ENCODE measurements around the gene FCN1.
"Not testable (repeated sequence)": the region's sequence is repeated elsewhere in the genome, so short reads cannot be mapped to it uniquely, and the experiment has no call there.

Gene FCN1

DNA sequence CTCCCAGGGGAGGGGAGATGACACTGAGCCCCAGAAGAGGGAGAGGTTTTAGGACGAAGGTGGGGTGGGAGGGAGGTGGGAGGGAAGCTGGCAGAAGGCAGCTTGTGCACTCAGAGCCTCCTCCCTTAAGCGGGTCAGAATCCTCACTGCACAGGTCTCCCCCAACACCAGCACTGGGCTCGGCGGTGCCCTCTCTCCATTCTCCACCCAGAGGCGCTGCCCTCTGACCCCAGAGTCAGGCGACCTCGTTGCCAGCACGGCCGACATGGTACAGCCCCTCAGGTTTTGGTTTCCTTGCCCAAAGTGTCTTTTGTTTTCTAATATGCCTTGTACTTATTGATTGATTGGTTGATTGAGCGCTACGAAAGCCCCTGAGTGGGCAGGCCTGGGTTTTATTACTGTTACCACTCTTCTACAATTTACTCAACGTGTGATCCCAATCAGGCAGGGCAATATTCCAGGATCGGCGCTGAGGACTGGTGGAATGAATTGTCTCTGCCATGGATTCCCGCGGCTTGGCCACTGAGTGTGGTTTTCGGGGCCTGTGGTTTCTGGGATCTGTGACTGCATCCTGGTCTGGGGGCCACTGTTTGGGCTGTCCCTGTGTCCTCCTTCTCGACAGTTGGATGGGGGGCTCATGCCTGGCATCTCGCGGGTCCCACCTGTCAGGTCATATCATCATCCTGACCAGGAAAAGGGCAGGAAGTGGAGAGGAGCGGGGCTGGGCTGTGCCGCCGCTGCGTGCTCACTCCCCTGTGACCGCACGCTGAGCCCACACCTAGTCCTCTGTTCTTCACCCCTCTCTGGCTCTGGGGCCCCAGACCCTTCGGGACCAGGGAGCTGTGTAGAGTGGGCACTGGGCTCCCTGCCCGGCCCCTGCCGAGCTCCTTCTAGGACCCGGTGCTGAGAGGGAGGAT is 46.7 kb downstream of the FCN1 start:
- no peak for DNase-seq

DNA sequence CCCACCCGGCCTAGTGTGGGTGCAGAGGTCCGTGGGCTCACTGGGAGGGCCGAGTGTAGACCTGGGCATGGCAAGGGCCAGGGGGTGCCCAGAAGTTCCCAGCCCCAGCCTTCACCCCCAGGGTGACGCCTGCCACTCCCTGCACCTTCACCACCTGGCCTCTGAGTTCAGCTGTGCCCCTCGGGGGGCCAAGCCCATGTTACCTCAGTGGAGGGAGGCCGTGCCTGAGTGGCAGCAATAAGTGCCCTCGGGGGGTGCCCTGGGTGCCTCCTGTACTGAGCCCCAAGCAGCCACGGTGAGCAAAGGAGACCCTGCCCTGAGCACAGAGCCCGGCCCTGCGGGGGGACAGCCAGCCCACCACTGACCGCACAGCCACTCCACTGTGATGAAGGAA is 47.4 kb downstream of the FCN1 start:
- DNase-seq = no peak

DNA sequence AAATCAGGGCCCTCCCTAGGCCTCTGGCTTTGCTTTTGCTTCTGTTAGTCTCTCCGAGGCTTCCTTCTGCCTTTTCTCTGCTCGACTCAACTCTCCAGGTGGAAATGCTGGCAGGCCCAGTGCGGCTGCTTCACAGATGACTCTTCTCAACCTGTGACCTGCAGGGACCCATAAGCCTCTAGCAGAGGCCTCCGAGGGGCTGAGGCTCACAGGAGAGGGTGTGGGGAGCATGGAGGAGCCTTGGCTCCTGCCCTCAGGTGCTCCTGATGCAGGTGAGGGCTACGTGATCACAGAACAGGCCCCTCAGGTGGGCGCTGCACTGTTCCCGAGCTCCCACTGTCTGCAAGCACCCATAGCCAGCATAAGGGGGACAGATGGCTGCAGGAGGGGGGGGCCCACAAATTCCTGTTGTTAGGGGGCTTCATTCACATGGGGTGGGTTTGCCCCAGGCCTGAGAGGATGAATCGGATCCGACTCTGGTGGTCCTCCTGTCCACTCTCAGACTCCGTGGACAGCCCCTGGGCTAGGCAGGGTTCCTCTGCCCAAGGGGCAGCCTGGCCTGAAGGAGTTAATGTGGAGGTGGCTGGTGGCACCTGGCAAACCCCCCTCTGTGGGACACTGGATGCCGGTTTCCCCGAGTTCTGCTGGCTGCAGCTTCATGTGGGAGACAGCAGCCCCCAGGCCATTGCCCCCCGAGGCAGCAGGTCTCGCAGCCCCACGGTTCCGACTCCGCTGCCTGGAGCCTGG is 48.0 kb downstream of the FCN1 start:
- DNase-seq = no peak

DNA sequence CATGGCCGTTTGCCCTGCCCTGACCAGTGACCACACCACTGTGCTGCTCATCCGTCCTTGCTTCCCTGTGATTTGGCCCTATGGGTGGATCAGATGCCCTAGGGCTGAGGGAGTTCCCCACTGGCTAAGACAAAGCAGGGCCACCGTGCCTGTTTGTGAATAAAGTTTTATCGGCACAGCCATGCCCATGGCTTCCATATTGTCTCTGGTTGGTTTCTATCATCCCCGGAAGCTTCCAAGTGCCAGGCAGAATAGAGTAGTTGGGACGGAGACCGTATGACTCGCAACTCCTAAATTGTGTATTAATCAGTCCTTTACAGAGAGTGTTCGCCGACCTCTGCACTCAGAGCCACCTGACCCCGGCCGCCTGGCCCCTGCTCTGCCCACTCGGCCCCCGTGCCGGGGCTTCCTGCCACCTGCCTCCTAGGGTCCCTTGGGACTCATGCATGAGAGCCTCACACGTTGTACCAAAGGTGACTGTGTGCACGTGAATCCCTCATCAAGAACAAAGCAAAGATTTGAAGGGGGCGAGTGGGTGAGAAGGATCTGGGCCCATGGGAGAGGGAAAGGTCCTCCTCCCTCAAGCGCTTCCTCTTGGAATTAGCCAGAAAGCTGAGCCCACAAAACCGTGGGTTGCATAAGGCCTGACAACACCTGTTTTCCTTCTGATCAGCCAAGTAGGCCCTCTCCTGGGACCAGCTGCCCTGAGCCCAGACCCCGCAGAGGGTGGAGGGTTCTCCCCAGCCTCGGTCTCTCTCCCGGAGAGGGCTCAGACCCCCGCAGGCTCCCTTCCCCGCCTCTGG is 48.8 kb downstream of the FCN1 start:
- DNase-seq = no peak

DNA sequence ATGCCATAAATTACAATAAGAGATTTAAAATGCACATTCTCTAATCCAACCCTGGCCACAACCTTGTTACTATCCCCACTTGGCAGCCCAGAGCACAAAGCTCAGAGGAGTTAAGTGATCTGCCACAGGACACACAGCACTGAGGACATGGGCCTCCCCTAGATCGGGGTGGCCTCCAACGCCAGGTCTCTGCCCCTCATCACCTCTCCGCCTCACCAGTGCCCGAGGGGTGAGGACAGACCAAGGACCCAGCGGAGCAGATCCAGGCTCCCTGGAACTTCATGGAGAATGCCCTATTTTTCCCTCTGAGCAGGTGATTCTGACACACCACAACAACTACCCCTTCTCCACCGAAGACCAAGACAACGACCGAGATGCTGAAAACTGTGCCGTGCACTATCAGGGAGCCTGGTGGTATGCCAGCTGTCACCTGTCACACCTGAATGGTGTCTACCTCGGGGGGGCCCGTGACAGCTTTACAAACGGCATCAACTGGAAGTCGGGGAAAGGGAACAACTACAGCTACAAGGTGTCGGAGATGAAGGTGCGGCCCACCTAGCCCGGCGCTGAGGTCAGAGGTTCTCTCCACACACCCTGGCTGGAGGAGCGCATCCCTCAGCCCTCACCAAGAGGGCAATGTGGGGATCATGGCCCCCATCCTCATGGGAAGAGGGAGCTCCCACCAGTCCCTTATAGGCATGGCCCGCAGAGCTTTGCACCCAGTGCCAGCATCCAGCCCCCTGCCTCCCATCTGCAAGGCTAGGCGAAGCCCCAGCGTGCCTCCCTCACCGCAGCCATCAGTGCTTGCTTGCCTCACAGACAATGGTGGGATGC is 49.6 kb downstream of the FCN1 start:
- DNase-seq = no peak

DNA sequence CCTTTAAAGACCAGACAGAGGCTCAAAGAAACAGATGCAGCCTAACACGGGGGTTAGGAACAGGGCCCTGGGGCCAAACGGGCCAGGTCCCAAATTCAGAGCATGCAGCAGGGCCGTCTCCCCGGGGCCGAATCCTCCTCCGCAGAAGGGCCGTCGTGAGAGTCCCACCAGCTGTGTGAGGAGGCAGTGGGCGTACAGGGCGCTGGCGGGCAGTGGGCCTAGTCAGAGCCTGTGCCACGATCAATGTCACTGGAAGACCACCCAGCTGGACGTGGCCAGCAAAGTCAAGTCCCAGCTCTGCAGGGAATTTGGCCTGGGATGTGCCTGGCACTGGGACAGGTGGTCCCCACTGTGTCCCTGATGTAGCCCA is 52.9 kb downstream of the FCN1 start:
- no peak for DNase-seq

DNA sequence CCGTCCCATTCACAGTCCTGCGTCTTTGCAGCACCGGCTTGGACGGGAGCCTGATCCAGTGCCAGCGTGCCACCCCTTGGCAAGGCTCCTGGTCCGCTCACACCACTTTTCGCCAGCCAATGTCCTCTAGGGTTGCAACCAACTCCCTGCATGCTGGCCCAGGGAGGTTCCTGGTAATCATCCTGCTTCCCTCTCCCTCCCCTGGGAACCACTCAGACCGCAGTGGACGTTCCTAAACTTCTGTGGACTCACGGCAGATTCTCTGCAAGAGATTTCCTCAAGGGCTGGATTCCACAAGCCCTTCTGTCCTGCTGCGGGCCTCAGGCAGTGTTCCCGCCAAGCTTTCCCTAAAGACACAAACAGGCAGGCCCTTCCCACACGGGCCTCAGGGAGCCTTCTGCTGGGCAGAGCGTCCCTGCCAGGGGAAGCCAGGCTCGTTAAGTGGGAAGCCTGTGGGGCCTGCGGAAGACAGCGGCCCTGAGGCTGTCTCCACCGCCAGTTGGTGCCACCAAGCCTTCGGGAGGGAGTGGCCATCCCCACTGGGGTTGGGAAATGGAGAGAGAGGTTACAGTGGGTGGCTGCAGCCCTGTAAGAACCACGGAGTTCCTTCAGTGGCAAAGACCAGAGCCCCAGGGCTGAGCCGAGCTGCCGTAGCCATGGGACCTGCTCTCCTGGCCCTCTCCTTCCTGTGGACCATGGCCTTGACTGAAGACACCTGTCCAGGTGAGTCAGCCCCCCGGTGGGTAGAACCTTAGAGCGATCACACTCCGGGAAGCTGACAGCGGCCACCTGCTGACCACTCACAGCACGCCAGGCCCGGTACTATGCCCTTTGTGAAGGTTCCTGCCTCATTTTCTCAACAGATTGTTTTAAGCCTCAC is 53.5 kb downstream of the FCN1 start:
- no peak for DNase-seq

DNA sequence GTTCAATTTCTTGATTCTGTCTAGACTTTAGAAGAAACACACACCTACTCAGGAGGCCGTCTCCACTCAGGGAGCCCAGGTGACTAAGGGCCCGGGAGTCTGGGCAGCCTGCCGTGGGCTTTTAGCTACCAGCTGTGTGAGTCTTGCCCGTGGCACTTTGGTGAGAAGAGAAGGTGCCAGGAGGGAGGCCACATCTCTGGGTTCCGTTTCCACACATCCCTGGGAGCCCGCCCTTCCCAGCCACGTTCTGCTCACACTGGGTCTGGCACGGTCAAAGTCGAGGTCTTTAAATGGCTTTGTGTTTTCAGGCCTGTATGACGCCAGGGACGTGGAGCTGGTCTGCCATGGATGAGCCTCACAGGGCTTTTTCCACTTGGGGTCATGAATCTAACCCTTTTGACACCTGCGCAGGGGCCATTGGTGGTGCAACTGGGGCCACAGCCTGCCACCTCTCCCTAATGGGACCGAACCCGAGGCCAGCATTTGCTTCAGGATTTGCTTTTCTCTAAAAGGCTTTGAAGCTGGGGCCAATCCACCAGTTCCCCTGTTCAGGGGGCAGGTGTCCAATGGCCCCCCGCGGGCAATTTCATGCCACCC is 54.3 kb downstream of the FCN1 start:
- DNase-seq = no peak

DNA sequence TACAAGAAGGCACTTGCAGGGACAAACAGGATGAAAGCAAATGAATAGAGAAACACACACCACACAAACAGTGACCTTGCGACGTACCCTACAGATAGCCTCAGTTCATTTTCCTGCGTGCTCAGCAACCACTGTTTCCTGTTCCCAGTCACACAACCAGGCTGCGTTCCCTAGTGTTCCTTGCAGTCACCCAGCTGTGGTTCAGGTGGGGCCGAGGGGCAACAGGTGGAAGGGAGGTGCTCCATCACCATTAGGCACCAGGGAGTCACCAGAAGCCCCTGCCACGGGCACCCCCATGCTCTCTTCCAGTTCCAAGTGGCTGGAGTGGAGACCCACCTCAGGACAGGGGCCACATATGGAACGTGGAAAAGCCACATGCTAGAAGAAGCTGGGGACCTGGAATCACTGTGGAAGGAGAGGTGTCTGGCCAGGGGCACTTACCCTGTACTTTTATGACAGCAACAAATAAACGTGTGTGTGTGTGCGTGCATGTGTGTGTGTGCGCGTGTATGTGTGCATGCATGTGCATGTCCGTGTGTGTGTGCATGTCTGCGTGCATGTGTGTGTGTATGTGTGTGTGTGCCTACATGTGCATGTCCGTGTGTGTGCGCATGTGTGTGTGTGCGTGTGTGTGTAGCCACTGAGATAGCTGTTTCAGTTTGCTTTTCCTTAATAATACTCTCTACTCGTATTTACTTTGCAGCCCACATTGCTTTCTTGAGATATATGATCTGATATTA is 55.9 kb downstream of the FCN1 start:
- no peak for DNase-seq

DNA sequence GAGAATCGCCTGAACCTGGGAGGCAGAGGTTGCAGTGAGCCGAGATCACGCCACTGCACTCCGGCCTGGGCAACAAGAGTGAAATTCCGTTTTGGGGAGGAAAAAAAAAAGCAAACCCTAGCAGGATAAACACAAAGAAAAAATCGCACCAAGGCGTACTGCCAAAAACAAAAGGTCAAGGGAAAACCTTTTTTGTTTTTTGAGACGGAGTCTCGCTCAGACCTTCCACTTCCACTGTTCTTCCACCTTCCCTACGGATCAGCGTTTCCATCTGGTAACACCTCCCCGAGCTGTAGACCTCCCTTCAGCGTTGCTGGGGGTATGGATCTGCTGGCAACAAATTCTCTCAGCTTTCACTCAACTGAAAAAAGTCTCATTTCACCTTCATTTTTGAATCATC is 57.2 kb downstream of the FCN1 start:
- no peak for DNase-seq

DNA sequence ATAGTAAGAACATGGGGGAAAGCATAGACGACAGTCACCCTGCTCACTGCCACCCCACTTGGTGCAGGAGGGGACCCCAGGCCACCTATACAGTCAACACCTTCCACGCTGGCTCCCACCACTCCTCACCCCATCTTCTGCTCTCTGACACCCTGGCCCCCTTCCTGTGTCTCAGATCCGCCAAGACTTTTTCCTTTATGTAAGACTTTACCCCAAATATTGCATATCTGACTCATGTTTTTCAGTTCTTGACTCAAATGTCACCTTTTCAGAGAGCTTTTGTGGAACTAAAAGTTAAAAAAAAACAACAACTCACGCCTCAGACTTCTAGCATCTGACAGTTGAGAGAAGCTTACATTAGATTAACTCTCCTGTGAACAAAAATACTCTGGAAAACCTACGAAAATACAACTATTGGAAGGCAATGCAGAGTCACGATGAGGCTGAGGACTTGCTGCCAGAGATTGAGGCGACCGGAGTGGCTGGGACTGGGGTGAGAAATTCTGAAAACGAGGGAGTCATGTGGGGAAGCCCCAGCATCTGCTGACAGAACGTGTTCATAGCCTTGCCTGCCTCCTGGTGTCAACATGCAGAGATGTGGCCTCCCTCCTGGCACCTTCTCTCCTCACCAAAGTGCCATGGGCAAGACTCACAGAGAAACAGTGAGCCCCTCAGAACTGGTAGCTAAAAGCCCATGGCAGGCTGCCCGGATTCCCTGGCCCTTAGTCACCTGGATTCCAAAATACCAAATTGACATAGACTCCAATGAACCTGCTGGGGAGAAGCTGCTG is 59.5 kb downstream of the FCN1 start:
- DNase-seq = peak in 1 of 2 experiments; percentile 5

DNA sequence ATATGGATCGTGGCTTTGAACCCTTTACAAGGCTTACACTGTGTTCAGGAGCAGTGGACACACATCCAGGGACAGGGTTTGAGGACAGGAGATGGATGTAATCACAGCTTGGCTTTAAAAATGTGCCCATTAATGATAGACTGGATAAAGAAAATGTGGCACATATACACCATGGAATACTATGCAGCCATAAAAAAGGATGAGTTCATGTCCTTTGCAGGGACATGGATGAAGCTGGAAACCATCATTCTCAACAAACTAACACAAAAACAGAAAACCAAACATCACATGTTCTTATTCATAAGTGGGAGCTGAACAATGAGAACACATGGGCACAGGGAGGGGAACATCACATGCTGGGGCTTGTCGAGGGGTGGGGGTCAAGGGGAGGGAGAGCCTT is 60.3 kb downstream of the FCN1 start:
- DNase-seq = not testable (repeated sequence)

DNA sequence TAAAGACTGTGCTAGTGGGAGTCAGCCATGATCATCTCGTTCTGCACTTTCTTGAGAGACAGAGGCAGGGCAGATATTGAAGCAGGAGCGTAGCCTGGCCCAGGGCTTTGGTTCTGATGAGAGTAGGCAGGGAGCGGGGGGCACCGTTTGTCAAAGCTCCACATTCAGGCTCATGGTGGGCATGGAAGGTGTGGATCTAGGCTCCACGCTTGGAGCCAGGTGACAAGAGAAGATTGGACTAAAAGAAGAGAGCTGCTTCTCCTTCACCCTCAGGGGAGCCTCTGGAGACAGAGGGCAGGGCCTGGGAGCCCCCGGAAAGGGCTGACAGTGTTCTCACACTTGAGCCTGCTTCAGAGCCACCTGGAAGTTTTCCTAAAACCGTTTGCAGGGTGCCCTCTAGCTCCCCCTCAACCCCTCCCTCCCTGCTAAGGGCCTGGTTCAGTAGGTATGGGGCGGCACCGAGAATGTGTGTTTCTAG is 61.8 kb downstream of the FCN1 start:
- no peak for DNase-seq
